OCI-LY1 (cell line): ENCODE measurements around the gene GPRIN1.

ENCODE experiments used
- H2AFZ ChIP-seq: fragments of 200-600 bp; sonication (generic), shearing (Covaris generic); 2 replicates; pipeline ENCODE4 v1.6.0; 2014; ENCODE audit warnings: antibody characterized with exemption, mild to moderate bottlenecking, low read length
- H3F3A ChIP-seq: fragments of 200-600 bp; sonication (generic), shearing (Covaris generic); 2 replicates; pipeline ENCODE4 v1.6.0; 2014; ENCODE audit warnings: mild to moderate bottlenecking, antibody characterized with exemption, low read length, moderate library complexity; ENCODE audit not compliant: insufficient read depth
- H3K27ac ChIP-seq: fragments of 200-600 bp; sonication (generic); 2 replicates; pipeline ENCODE4 v1.5.1; 2014; ENCODE audit warnings: low read length, mixed run types, mild to moderate bottlenecking, low read depth; ENCODE audit not compliant: poor library complexity, severe bottlenecking
- H3K27me3 ChIP-seq: fragments of 200-600 bp; sonication (generic); 2 replicates; pipeline ENCODE4 v1.6.0; 2014; ENCODE audit warnings: antibody characterized with exemption, mild to moderate bottlenecking, low read length, moderate library complexity; ENCODE audit not compliant: insufficient read depth
- H3K36me3 ChIP-seq: fragments of 200-600 bp; sonication (generic); 2 replicates; pipeline ENCODE4 v1.6.1; 2014; ENCODE audit warnings: mild to moderate bottlenecking, antibody characterized with exemption, low read length, moderate library complexity, mixed read lengths; ENCODE audit not compliant: insufficient read depth
- H3K4me1 ChIP-seq: fragments of 200-600 bp; sonication (generic); 2 replicates; pipeline ENCODE4 v1.5.1; 2014; ENCODE audit warnings: mild to moderate bottlenecking, low read length, moderate library complexity; ENCODE audit not compliant: insufficient read depth, severe bottlenecking
- H3K4me2 ChIP-seq: fragments of 200-600 bp; sonication (generic), shearing (Covaris generic); 2 replicates; pipeline ENCODE4 v1.6.1; 2014; ENCODE audit warnings: low read length
- H3K4me3 ChIP-seq: fragments of 200-600 bp; sonication (generic); 2 replicates; pipeline ENCODE4 v1.5.1; 2014; ENCODE audit warnings: low read length, low read depth, mild to moderate bottlenecking, mixed read lengths; ENCODE audit not compliant: poor library complexity, severe bottlenecking
- H3K79me2 ChIP-seq: fragments of 200-600 bp; shearing (Covaris generic); 2 replicates; pipeline ENCODE4 v1.6.1; 2016; ENCODE audit warnings: mixed run types, low read length, mixed read lengths; ENCODE audit not compliant: insufficient read depth
- H3K9ac ChIP-seq: fragments of 200-600 bp; sonication (generic), shearing (Covaris generic); 2 replicates; pipeline ENCODE4 v1.6.1; 2014; ENCODE audit warnings: mild to moderate bottlenecking, low read length, mixed read lengths
- H3K9me2 ChIP-seq: fragments of 200-600 bp; sonication (generic), shearing (Covaris generic); 2 replicates; pipeline ENCODE4 v1.6.1; 2014; ENCODE audit warnings: low read depth, mild to moderate bottlenecking, low read length, mixed read lengths
- H3K9me3 ChIP-seq: fragments of 200-600 bp; shearing (Covaris generic); 2 replicates; pipeline ENCODE4 v1.6.1; 2014; ENCODE audit warnings: low read length, mixed read lengths
- H4K20me1 ChIP-seq: fragments of 200-600 bp; sonication (generic), shearing (Covaris generic); 2 replicates; pipeline ENCODE4 v1.6.0; 2016; ENCODE audit warnings: mild to moderate bottlenecking, low read length; ENCODE audit not compliant: insufficient read depth
- EZH2 ChIP-seq: fragments of 200-600 bp; sonication (generic), shearing (Covaris generic); IDR thresholded peaks from 2 replicates; pipeline ENCODE4 v1.8.0; 2017; ENCODE audit warnings: borderline replicate concordance, mixed run types, mild to moderate bottlenecking, antibody characterized with exemption, low read length, moderate library complexity, mixed read lengths
- TF ChIP-seq, protein P1 (sequence below): fragments of 200-600 bp; sonication (generic), shearing (Covaris generic); IDR thresholded peaks from 2 replicates; pipeline ENCODE4 v1.5.1; 2017; ENCODE audit warnings: mild to moderate bottlenecking, antibody characterized with exemption, low read length, moderate library complexity, mixed read lengths

Gene GPRIN1

DNA sequence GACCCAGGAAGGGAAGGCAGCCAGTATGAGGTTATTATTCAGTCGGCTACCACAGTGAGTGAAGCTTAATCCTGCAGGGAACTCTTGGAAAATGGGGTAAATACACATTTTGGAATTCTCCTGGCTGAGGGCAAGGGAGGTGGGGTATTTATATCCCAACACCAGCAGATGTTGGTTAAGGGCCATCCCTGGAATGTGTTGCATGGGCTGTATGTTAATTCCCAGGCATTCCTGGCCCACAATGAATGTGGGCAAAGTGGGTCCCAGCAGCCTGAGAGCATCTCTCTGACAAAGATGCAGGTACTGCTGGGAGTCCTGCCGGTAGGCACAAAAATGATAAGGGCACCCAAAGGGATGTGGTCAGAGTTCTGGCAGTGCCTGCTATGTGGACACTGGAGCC lies 2.9 kb upstream of the GPRIN1 start:
- H3K9me3 ChIP-seq: no peaks in the 10 kb centered on the region
- H2AFZ ChIP-seq: no peak overlapping the region
- no peak overlapping the region for H3K27ac ChIP-seq
- no peaks in the 10 kb centered on the region for H3K36me3 ChIP-seq
- no peaks in the 10 kb centered on the region for H3K79me2 ChIP-seq
- H3K4me2 ChIP-seq: no peak overlapping the region
- TF ChIP-seq EZH2: no peak
- TF ChIP-seq, protein P1, sequence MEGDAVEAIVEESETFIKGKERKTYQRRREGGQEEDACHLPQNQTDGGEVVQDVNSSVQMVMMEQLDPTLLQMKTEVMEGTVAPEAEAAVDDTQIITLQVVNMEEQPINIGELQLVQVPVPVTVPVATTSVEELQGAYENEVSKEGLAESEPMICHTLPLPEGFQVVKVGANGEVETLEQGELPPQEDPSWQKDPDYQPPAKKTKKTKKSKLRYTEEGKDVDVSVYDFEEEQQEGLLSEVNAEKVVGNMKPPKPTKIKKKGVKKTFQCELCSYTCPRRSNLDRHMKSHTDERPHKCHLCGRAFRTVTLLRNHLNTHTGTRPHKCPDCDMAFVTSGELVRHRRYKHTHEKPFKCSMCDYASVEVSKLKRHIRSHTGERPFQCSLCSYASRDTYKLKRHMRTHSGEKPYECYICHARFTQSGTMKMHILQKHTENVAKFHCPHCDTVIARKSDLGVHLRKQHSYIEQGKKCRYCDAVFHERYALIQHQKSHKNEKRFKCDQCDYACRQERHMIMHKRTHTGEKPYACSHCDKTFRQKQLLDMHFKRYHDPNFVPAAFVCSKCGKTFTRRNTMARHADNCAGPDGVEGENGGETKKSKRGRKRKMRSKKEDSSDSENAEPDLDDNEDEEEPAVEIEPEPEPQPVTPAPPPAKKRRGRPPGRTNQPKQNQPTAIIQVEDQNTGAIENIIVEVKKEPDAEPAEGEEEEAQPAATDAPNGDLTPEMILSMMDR: no peak
- no peaks in the 10 kb centered on the region for H3K27me3 ChIP-seq
- H3F3A ChIP-seq: no peaks in the 10 kb centered on the region
- no peaks in the 10 kb centered on the region for H3K4me1 ChIP-seq
- no peaks in the 10 kb centered on the region for H4K20me1 ChIP-seq
- H3K9ac ChIP-seq: no peak overlapping the region
- H3K4me3 ChIP-seq: no peak overlapping the region
- no peaks in the 10 kb centered on the region for H3K9me2 ChIP-seq

GRCh38 chr5:176612008-176612407 lies 2.1 kb upstream of the GPRIN1 start:
- no peaks in the 10 kb centered on the region for H3F3A ChIP-seq
- no peak overlapping the region for H3K4me3 ChIP-seq
- H3K4me1 ChIP-seq: no peaks in the 10 kb centered on the region
- H3K9ac ChIP-seq: no peak overlapping the region
- H4K20me1 ChIP-seq: no peaks in the 10 kb centered on the region
- H3K9me2 ChIP-seq: no peaks in the 10 kb centered on the region
- H3K27ac ChIP-seq: no peak overlapping the region
- H3K27me3 ChIP-seq: no peaks in the 10 kb centered on the region
- H3K4me2 ChIP-seq: no peak overlapping the region
- H3K9me3 ChIP-seq: no peaks in the 10 kb centered on the region
- no peak for TF ChIP-seq EZH2
- TF ChIP-seq, protein P1: no peak
- no peaks in the 10 kb centered on the region for H3K36me3 ChIP-seq
- no peaks in the 10 kb centered on the region for H3K79me2 ChIP-seq
- no peak overlapping the region for H2AFZ ChIP-seq

DNA sequence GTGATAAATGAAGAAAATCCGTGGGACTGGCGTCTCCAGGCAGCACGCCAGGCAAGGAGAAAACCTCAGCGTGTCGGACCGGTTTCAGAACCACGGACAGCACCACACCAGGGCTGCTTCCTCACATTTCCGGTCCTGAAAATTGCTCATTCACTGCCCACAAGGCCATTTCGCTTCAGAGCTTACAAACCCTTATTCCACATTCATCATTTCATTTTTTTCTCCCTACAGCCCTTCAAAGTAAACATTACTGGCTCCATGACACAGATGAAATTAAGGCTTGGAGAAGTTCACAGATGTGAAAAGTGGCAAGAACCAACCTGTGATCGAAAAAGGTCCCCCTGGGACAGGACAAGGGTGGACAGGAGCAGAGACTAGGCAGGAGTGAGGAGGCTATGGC lies 1.5 kb upstream of the GPRIN1 start:
- no peaks in the 10 kb centered on the region for H3K9me3 ChIP-seq
- no peaks in the 10 kb centered on the region for H3K79me2 ChIP-seq
- no peaks in the 10 kb centered on the region for H3K4me1 ChIP-seq
- H3K9me2 ChIP-seq: no peaks in the 10 kb centered on the region
- H3K4me3 ChIP-seq: no peak overlapping the region
- no peak for TF ChIP-seq EZH2
- TF ChIP-seq, protein P1: no peak
- H3K4me2 ChIP-seq: no peak overlapping the region
- no peak overlapping the region for H2AFZ ChIP-seq
- no peak overlapping the region for H3K9ac ChIP-seq
- H4K20me1 ChIP-seq: no peaks in the 10 kb centered on the region
- H3K27me3 ChIP-seq: no peaks in the 10 kb centered on the region
- no peaks in the 10 kb centered on the region for H3K36me3 ChIP-seq
- H3F3A ChIP-seq: no peaks in the 10 kb centered on the region
- H3K27ac ChIP-seq: no peak overlapping the region
